Mesenchymal stem cell (in vitro differentiated cells and primary cell): ENCODE results near the gene DCST1.

Experiments
- DNase-seq: peaks from one replicate; pipeline ENCODE4 v3.0.0-alpha.2; 2013
- H2AFZ ChIP-seq: one replicate; pipeline ENCODE4 v1.6.1; 2013; ENCODE audit warnings: low read depth, mild to moderate bottlenecking, control low read depth, inconsistent platforms, low read length, moderate library complexity
- H2AK5ac ChIP-seq: 2 replicates; pipeline ENCODE4 v1.6.1; 2013; ENCODE audit warnings: low read length, moderate library complexity, mild to moderate bottlenecking, inconsistent platforms; ENCODE audit not compliant: severe bottlenecking
- H2BK120ac ChIP-seq: one replicate; pipeline ENCODE4 v1.6.1; 2013; ENCODE audit warnings: low read depth, mild to moderate bottlenecking, inconsistent platforms, low read length, moderate library complexity
- H2BK12ac ChIP-seq, 2 experiments: one replicate each; pipeline ENCODE4 v1.6.1; 2013; ENCODE audit warnings: inconsistent platforms in 2 of 2, low read length in 2 of 2, mild to moderate bottlenecking in 2 of 2, moderate library complexity in 2 of 2, control low read depth in 1 of 2
- H2BK15ac ChIP-seq: one replicate; pipeline ENCODE4 v1.6.1; 2013; ENCODE audit warnings: mild to moderate bottlenecking, low read depth, inconsistent platforms; ENCODE audit not compliant: poor library complexity, severe bottlenecking
- H2BK5ac ChIP-seq: 2 replicates; pipeline ENCODE4 v1.6.1; 2013; ENCODE audit warnings: low read depth, mild to moderate bottlenecking, low read length, control low read depth, inconsistent platforms; ENCODE audit not compliant: poor library complexity, severe bottlenecking
- H3K14ac ChIP-seq, 2 experiments: one replicate each; pipeline ENCODE4 v1.6.1; 2013; ENCODE audit warnings: inconsistent platforms in 2 of 2, low read length in 2 of 2, control low read depth in 1 of 2, mild to moderate bottlenecking in 1 of 2, moderate library complexity in 1 of 2
- H3K18ac ChIP-seq, 2 experiments: one replicate each; pipeline ENCODE4 v1.6.1; 2013; ENCODE audit warnings: inconsistent platforms in 2 of 2, low read length in 2 of 2, control low read depth in 1 of 2, low read depth in 1 of 2, mild to moderate bottlenecking in 1 of 2
- H3K23ac ChIP-seq, 2 experiments: one replicate each; pipeline ENCODE4 v1.6.1; 2013; ENCODE audit warnings: inconsistent platforms in 2 of 2, low read length in 2 of 2, mild to moderate bottlenecking in 2 of 2, moderate library complexity in 2 of 2, control low read depth in 1 of 2
- H3K27ac ChIP-seq: 2 replicates; pipeline ENCODE4 v1.5.1; 2013; ENCODE audit warnings: mild to moderate bottlenecking, moderate library complexity, low read length, control low read depth, inconsistent platforms; ENCODE audit not compliant: poor library complexity, severe bottlenecking
- H3K27me3 ChIP-seq, 2 experiments: 2 replicates each; pipeline versions ENCODE4 v1.6.1 to v1.7.0; 2013; ENCODE audit warnings: low read length in 2 of 2, mild to moderate bottlenecking in 2 of 2, moderate library complexity in 2 of 2, control low read depth in 1 of 2, inconsistent platforms in 1 of 2; ENCODE audit not compliant: control insufficient read depth in 1 of 2, insufficient read depth in 1 of 2
- H3K36me3 ChIP-seq, 2 experiments: 2 replicates each; pipeline versions ENCODE4 v1.6.1 to v1.7.0; 2013; ENCODE audit warnings: low read length in 2 of 2, control low read depth in 1 of 2, inconsistent platforms in 1 of 2, low read depth in 1 of 2, mild to moderate bottlenecking in 1 of 2; ENCODE audit not compliant: insufficient read depth in 2 of 2, control insufficient read depth in 1 of 2
- H3K4ac ChIP-seq, 2 experiments: one replicate each; pipeline ENCODE4 v1.6.1; 2013; ENCODE audit warnings: inconsistent platforms in 2 of 2, low read length in 2 of 2, mild to moderate bottlenecking in 2 of 2, moderate library complexity in 2 of 2, control low read depth in 1 of 2, low read depth in 1 of 2
- H3K4me1 ChIP-seq: 2 replicates; pipeline ENCODE4 v1.6.1; 2013; ENCODE audit warnings: low read depth, low read length, control low read depth; ENCODE audit not compliant: control insufficient read depth, insufficient read depth
- H3K4me2 ChIP-seq: 2 replicates; pipeline ENCODE4 v1.6.1; 2013; ENCODE audit warnings: low read length, mild to moderate bottlenecking, inconsistent platforms; ENCODE audit not compliant: poor library complexity, severe bottlenecking
- H3K4me3 ChIP-seq, 2 experiments: 2 replicates each; pipeline versions ENCODE4 v1.5.1 to v1.7.0; 2013; ENCODE audit warnings: low read length in 2 of 2, mild to moderate bottlenecking in 2 of 2, control low read depth in 1 of 2, low read depth in 1 of 2; ENCODE audit not compliant: insufficient read depth in 1 of 2
- H3K79me1 ChIP-seq: replicated peaks from 2 replicates; pipeline ENCODE4 v1.6.1; 2013; ENCODE audit warnings: mild to moderate bottlenecking, control low read depth, low read length, inconsistent platforms; ENCODE audit not compliant: poor library complexity, severe bottlenecking
- H3K9ac ChIP-seq: 2 replicates; pipeline ENCODE4 v1.7.0; 2013; ENCODE audit warnings: mild to moderate bottlenecking, low read length, moderate library complexity
- H3K9me3 ChIP-seq: 2 replicates; pipeline ENCODE4 v1.7.0; 2013; ENCODE audit warnings: mild to moderate bottlenecking, low read length; ENCODE audit not compliant: control insufficient read depth
- H4K8ac ChIP-seq: one replicate; pipeline ENCODE4 v1.6.1; 2013; ENCODE audit warnings: inconsistent platforms, mild to moderate bottlenecking, low read length, moderate library complexity
- H4K91ac ChIP-seq: one replicate; pipeline ENCODE4 v1.6.1; 2013; ENCODE audit warnings: mild to moderate bottlenecking, low read length, inconsistent platforms
- WGBS: methylation state at CpG from one replicate; pipeline ENCODE4 v1.1.7; 2013; ENCODE audit warnings: mixed read lengths; 5-methylcytosine and 5-hydroxymethylcytosine counted together

The DCST1 gene

GRCh38 chr1:154988058-154988954, 45.3 kb upstream of the DCST1 start:
- H3K4me2 ChIP-seq: no peak overlapping the region
- H3K9me3 ChIP-seq: no peaks in the 10 kb centered on the region
- peaks cover 32% of the 10 kb centered on the region for H3K79me1 ChIP-seq
- no peak overlapping the region for H3K4ac ChIP-seq
- H2BK12ac ChIP-seq: no peak overlapping the region
- DNase-seq: no peak
- 94% methylated on average over 17 of the region's 17 CpGs for WGBS
- no peak overlapping the region for H3K18ac ChIP-seq
- no peaks in the 10 kb centered on the region for H3K27me3 ChIP-seq
- H2AK5ac ChIP-seq: no peak overlapping the region
- no peak overlapping the region for H3K23ac ChIP-seq
- H3K27ac ChIP-seq: no peak overlapping the region
- no peak overlapping the region for H2AFZ ChIP-seq
- H4K8ac ChIP-seq: no peak overlapping the region
- H2BK120ac ChIP-seq: no peak overlapping the region
- H3K36me3 ChIP-seq: peaks cover 45 to 48% of the 10 kb centered on the region in 2 experiments
- no peak overlapping the region for H2BK15ac ChIP-seq
- no peak overlapping the region for H2BK5ac ChIP-seq
- H3K4me3 ChIP-seq: no peak overlapping the region
- H3K9ac ChIP-seq: no peak overlapping the region
- H3K4me1 ChIP-seq: peaks cover 23% of the 10 kb centered on the region
- H4K91ac ChIP-seq: no peak overlapping the region
- no peak overlapping the region for H3K14ac ChIP-seq

GRCh38 chr1:154989195-154989860, 44.3 kb upstream of the DCST1 start:
- Histone ChIP-seq H3K36me3 (peaks cover 45 to 52% of the 10 kb centered on the region in 2 experiments), H2AK5ac (no peak overlapping the region), H2BK5ac (no peak overlapping the region), H3K14ac (no peak overlapping the region), H3K4me3 (no peak overlapping the region), H3K9ac (no peak overlapping the region), H2BK120ac (no peak overlapping the region), H3K4ac (no peak overlapping the region), H3K23ac (no peak overlapping the region), H3K27me3 (no peaks in the 10 kb centered on the region), H3K27ac (no peak overlapping the region), H2BK15ac (no peak overlapping the region), H3K79me1 (peaks cover 32% of the 10 kb centered on the region), H3K4me2 (no peak overlapping the region), H4K8ac (no peak overlapping the region), H3K4me1 (peaks cover 24% of the 10 kb centered on the region), H2BK12ac (no peak overlapping the region), H2AFZ (no peak overlapping the region), H3K9me3 (no peaks in the 10 kb centered on the region), H3K18ac (no peak overlapping the region), H4K91ac (peak overlapping the region; percentile 16)
- WGBS: 100% methylated on average over 1 of the region's 3 CpGs
- DNase-seq: no peak

- no peak overlapping the region for H4K8ac ChIP-seq
- no peak overlapping the region for H3K4me3 ChIP-seq
- H3K27me3 ChIP-seq: no peaks in the 10 kb centered on the region
- no peak overlapping the region for H2BK5ac ChIP-seq
- peaks cover 45 to 52% of the 10 kb centered on the region in 2 experiments for H3K36me3 ChIP-seq
- peaks cover 31% of the 10 kb centered on the region for H3K79me1 ChIP-seq
- no peak overlapping the region for H3K18ac ChIP-seq
- H3K23ac ChIP-seq: no peak overlapping the region
- WGBS: 96% methylated on average over 8 of the region's 8 CpGs
- no peak overlapping the region for H3K14ac ChIP-seq
- H4K91ac ChIP-seq: peak overlapping the region; percentile 11
- H2AFZ ChIP-seq: no peak overlapping the region
- H3K9ac ChIP-seq: no peak overlapping the region
- H3K27ac ChIP-seq: no peak overlapping the region
- no peaks in the 10 kb centered on the region for H3K9me3 ChIP-seq
- H3K4ac ChIP-seq: no peak overlapping the region
- H2BK15ac ChIP-seq: no peak overlapping the region
- no peak overlapping the region for H2BK12ac ChIP-seq
- peaks cover 22% of the 10 kb centered on the region for H3K4me1 ChIP-seq
- H3K4me2 ChIP-seq: no peak overlapping the region
- DNase-seq: no peak
- no peak overlapping the region for H2BK120ac ChIP-seq
- H2AK5ac ChIP-seq: no peak overlapping the region
These were observed 43.3 kb upstream of the DCST1 start for GRCh38 chr1:154990276-154990675.
